ENCODE measurements around the gene PEPD.

Gene PEPD

GRCh38 chr19:33510462-33511194, 11.0 kb downstream of the PEPD start:
- no peak for DNase-seq

GRCh38 chr19:33509774-33510173, 11.8 kb downstream of the PEPD start:
- no peak for DNase-seq

GRCh38 chr19:33508941-33509614, 12.5 kb downstream of the PEPD start:
- no peak for DNase-seq

- DNase-seq, result no peak
These were observed 13.2 kb downstream of the PEPD start for GRCh38 chr19:33508431-33508830.

- DNase-seq, result no peak
These were observed 13.6 kb downstream of the PEPD start for GRCh38 chr19:33508009-33508408.

- DNase-seq, result no peak
These were observed 14.3 kb downstream of the PEPD start for GRCh38 chr19:33507021-33507956.

- DNase-seq, result no peak
These were observed 15.1 kb downstream of the PEPD start for GRCh38 chr19:33506498-33506897.

- DNase-seq, result no peak
These were observed 15.8 kb downstream of the PEPD start for GRCh38 chr19:33505823-33506222.

GRCh38 chr19:33505148-33505547, 16.4 kb downstream of the PEPD start:
- DNase-seq, result no peak

GRCh38 chr19:33504058-33504444, 17.5 kb downstream of the PEPD start:
- no peak for DNase-seq

- DNase-seq, result no peak
These were observed 18.0 kb downstream of the PEPD start for GRCh38 chr19:33503433-33504057.

- DNase-seq, result no peak
These were observed 18.6 kb downstream of the PEPD start for GRCh38 chr19:33503030-33503429.

- no peak for DNase-seq
These were observed 19.1 kb downstream of the PEPD start for GRCh38 chr19:33502521-33502920.

- DNase-seq, result no peak
These were observed 19.8 kb downstream of the PEPD start for GRCh38 chr19:33501693-33502356.

GRCh38 chr19:33500991-33501390, 20.6 kb downstream of the PEPD start:
- no peak for DNase-seq

GRCh38 chr19:33500586-33500985, 21.0 kb downstream of the PEPD start:
- DNase-seq, result no peak

- DNase-seq, result no peak
These were observed 21.7 kb downstream of the PEPD start for GRCh38 chr19:33499671-33500506.

- DNase-seq, result no peak
These were observed 22.3 kb downstream of the PEPD start for GRCh38 chr19:33499248-33499647.

GRCh38 chr19:33498391-33499000, 23.1 kb downstream of the PEPD start:
- DNase-seq, result no peak

- no peak for DNase-seq
These were observed 23.8 kb downstream of the PEPD start for GRCh38 chr19:33497778-33498175.

- no peak for DNase-seq
These were observed 24.3 kb downstream of the PEPD start for GRCh38 chr19:33497131-33497777.

Data from CD4-positive, alpha-beta T cell treated with Interleukin-10 for 1 hour (primary cell).